K562 (cell line): ENCODE results near the gene MTREX. TPM values are rescaled to one million over a fixed set of nuclear protein-coding genes. Genes with fewer than 3 reads are reported as not detected.

ENCODE experiments used
- ATAC-seq: fragments of 200-7000 bp; cut with Tn5 transposase; 3 replicates; pipeline ENCODE4 v1.9.1; 2020; ENCODE audit warnings: moderate library complexity
- BruUV-seq: library from RNA; stranded (reverse); fragments of 400-500 nt; replicated peaks from 2 replicates; lab custom pipeline; 2021; lab: Mats Ljungman, UMichigan
- CTCF ChIA-PET: fragments of 300-600 bp; formaldehyde crosslinking; extraction: SDS; loops from one replicate; lab custom pipeline; 2021; ENCODE audit warnings: low intra/inter-chr PET ratio; lab: Yijun Ruan, JAX
- POLR2A ChIA-PET: fragments of 300-600, 350-650 bp; sonication (Branson Sonifier 250); formaldehyde crosslinking; extraction: SDS; loops from one replicate; lab custom pipeline; 2021; ENCODE audit warnings: antibody characterized with exemption, inconsistent platforms; lab: Yijun Ruan, JAX
- DNase-seq, 4 experiments: peaks; one replicate each; pipeline versions ENCODE4 v3.0.0 to v3.0.0-alpha.2; 2011 to 2018; ENCODE audit warnings: low spot score in 3 of 4, mixed read lengths in 3 of 4; ENCODE audit errors: extremely low read depth in 1 of 4
- FAIRE-seq: peaks from 2 replicates; lab custom pipeline; 2011; peaks lifted over from hg19 to GRCh38; lab: Jason Lieb, UNC
- H2AFZ ChIP-seq: 2 replicates; pipeline ENCODE4 v1.6.0; 2011; ENCODE audit warnings: low read depth, low read length, control low read depth, inconsistent platforms
- H3K27ac ChIP-seq: fragments of 200-600 bp; 3 replicates; pipeline ENCODE4 v1.8.0; 2011; ENCODE audit warnings: low read depth, mild to moderate bottlenecking, control low read depth, inconsistent platforms, low read length, moderate library complexity, mixed read lengths; ENCODE audit errors: extremely low read depth
- H3K27me3 ChIP-seq, 2 experiments: fragments of 300-600 bp in 1 of 2; 2 replicates in 1 of 2; 3 replicates in 1 of 2; pipeline versions ENCODE4 v1.6.0 to v1.8.0; 2011; ENCODE audit warnings: inconsistent platforms in 2 of 2, low read length in 2 of 2, mild to moderate bottlenecking in 1 of 2, mixed read lengths in 1 of 2, moderate library complexity in 1 of 2; ENCODE audit not compliant: control insufficient read depth in 2 of 2, insufficient read depth in 2 of 2
- H3K36me3 ChIP-seq: fragments of 300-600 bp; 3 replicates; pipeline ENCODE4 v1.8.0; 2011; ENCODE audit warnings: mild to moderate bottlenecking, low read length, inconsistent platforms; ENCODE audit not compliant: control insufficient read depth, insufficient read depth
- H3K4me1 ChIP-seq, 2 experiments: fragments of 200-600 bp in 1 of 2; replicated peaks in 1 of 2; 2 replicates in 1 of 2; 3 replicates in 1 of 2; pipeline versions ENCODE4 v1.5.1 to v1.8.0; 2011; ENCODE audit warnings: inconsistent platforms in 2 of 2, low read length in 2 of 2, mild to moderate bottlenecking in 1 of 2, mixed read lengths in 1 of 2, moderate library complexity in 1 of 2; ENCODE audit not compliant: control insufficient read depth in 2 of 2, insufficient read depth in 2 of 2
- H3K4me2 ChIP-seq: 2 replicates; pipeline ENCODE4 v1.6.1; 2011; ENCODE audit warnings: low read length, control low read depth, inconsistent platforms, mixed read lengths; ENCODE audit not compliant: insufficient read depth
- H3K4me3 ChIP-seq: fragments of 200-600 bp; sonication (generic), shearing (Covaris generic); 2 replicates; pipeline ENCODE4 v1.5.1; 2016; ENCODE audit warnings: control low read depth, inconsistent platforms
- H3K79me2 ChIP-seq: fragments of 200-600 bp; 3 replicates; pipeline ENCODE4 v1.8.0; 2011; ENCODE audit warnings: low read length, inconsistent platforms; ENCODE audit not compliant: control insufficient read depth, insufficient read depth
- H3K9ac ChIP-seq, 2 experiments: 2 replicates each; pipeline versions ENCODE4 v1.6.0 to v1.6.1; 2011; ENCODE audit warnings: low read depth in 2 of 2, low read length in 2 of 2, control low read depth in 1 of 2, inconsistent platforms in 1 of 2, mild to moderate bottlenecking in 1 of 2, mixed read lengths in 1 of 2; ENCODE audit not compliant: insufficient read depth in 1 of 2
- H3K9me1 ChIP-seq: one replicate; pipeline ENCODE4 v1.6.0; 2011; ENCODE audit warnings: inconsistent platforms, mild to moderate bottlenecking, low read length, moderate library complexity; ENCODE audit not compliant: control insufficient read depth, insufficient read depth
- H3K9me3 ChIP-seq: replicated peaks from 2 replicates; pipeline ENCODE4 v1.5.1; 2011; ENCODE audit warnings: low read depth, low read length, inconsistent platforms; ENCODE audit not compliant: control insufficient read depth, insufficient read depth
- H4K20me1 ChIP-seq: replicated peaks from 2 replicates; pipeline ENCODE4 v1.6.1; 2011; ENCODE audit warnings: low read length, inconsistent platforms, mixed read lengths; ENCODE audit not compliant: control insufficient read depth, insufficient read depth
- ETV5 ChIP-seq: sonication (generic); formaldehyde crosslinking; IDR thresholded peaks from 2 replicates; pipeline ENCODE4 v1.4.0; 2020; ENCODE audit warnings: low read depth, mild to moderate bottlenecking, missing genetic modification reagents
- MAFK ChIP-seq: IDR thresholded peaks from 2 replicates; pipeline ENCODE4 v1.6.1; 2011; ENCODE audit warnings: low read length, improper control_type of control experiment
- MCM5 ChIP-seq: fragments of 450-650 bp; IDR thresholded peaks from 2 replicates; pipeline ENCODE4 v1.6.1; 2016; ENCODE audit warnings: low read depth
- NFXL1 ChIP-seq: fragments of 450-650 bp; formaldehyde crosslinking; IDR thresholded peaks from 2 replicates; pipeline ENCODE4 v1.4.0; 2021; ENCODE audit warnings: mild to moderate bottlenecking
- PTRF ChIP-seq: fragments of 450-650 bp; IDR thresholded peaks from 2 replicates; pipeline ENCODE4 v1.6.1; 2016; ENCODE audit warnings: mild to moderate bottlenecking, missing genetic modification characterization, missing compliant biosample characterization
- SNIP1 ChIP-seq: fragments of 450-650 bp; IDR thresholded peaks from 2 replicates; pipeline ENCODE4 v1.7.1; 2017; ENCODE audit warnings: low read depth, mild to moderate bottlenecking
- WHSC1 ChIP-seq: IDR thresholded peaks from one replicate; pipeline ENCODE4 v1.6.1; 2012; ENCODE audit warnings: low read length, control low read depth, inconsistent platforms
- ZNF263 ChIP-seq: sonication (generic); formaldehyde crosslinking; IDR thresholded peaks from 2 replicates; pipeline ENCODE4 v1.8.0; 2022; ENCODE audit warnings: mild to moderate bottlenecking, missing genetic modification reagents, borderline replicate concordance
- ZNF644 ChIP-seq: fragments of 200-800 bp; sonication (Bioruptor generic); IDR thresholded peaks from 2 replicates; pipeline ENCODE4 v1.6.1; 2016; ENCODE audit warnings: low read depth, missing genetic modification characterization, missing compliant biosample characterization
- ZNF766 ChIP-seq: fragments of 200-800 bp; sonication (Bioruptor generic); conservative IDR thresholded peaks from 2 replicates; pipeline ENCODE4 v1.6.1; 2016; ENCODE audit warnings: missing genetic modification characterization, missing compliant biosample characterization
- ZSCAN29 ChIP-seq: fragments of 450-650 bp; IDR thresholded peaks from 2 replicates; pipeline ENCODE4 v1.6.1; 2017
- WGBS: fragments of 100-300 bp; shearing (Covaris generic); methylation state at CpG from one replicate; pipeline ENCODE4 v1.1.6; 2016; ENCODE audit warnings: low coverage, mixed read lengths; ENCODE audit not compliant: insufficient coverage; ENCODE audit errors: missing lambda C conversion rate; 5-methylcytosine and 5-hydroxymethylcytosine counted together
- in situ Hi-C: fragments of 300-500 bp; cut with MboI; formaldehyde crosslinking; loops from 4 replicates; pipeline ENCODE4 v1.15.0; 2018; ENCODE audit warnings: inconsistent platforms, mixed read lengths
- intact Hi-C: fragments of 100-400 bp; cut with micrococcal nuclease; formaldehyde crosslinking; loops from 2 replicates; pipeline ENCODE4 v1.14.2; 2022
- polyA plus RNA-seq, 8 experiments: library from polyadenylated mRNA; depleted of rRNA in 4 of 8; stranded (reverse) in 5 of 8; unstranded in 3 of 8; fragments of >200 nt; fragmentation: Nextera tagmentation in 2 of 8; fragmentation: Illumina TruSeq in 1 of 8; extraction: Ambion mirVana in 2 of 8; extraction: Trizol in 1 of 8; gene quantifications; 2 replicates each; pipeline versions ENCODE4 v1.2.1 to v1.2.3, GENCODE V29; 2011 to 2014; ENCODE audit warnings: inconsistent platforms in 1 of 8, missing spikeins in 1 of 8
- total RNA-seq, 7 experiments: library from RNA; depleted of rRNA in 6 of 7; stranded (reverse); fragments of >200 nt in 6 of 7; fragmentation: Illumina TruSeq in 2 of 7; extraction: Trizol in 2 of 7; gene quantifications; 2 replicates each; pipeline versions ENCODE4 v1.2.1 to v1.2.3, GENCODE V29; 2011 to 2021; ENCODE audit warnings: low replicate concordance in 1 of 7
- TF ChIP-seq, protein P1 (sequence below): fragments of 450-650 bp; IDR thresholded peaks from one replicate; pipeline ENCODE4 v1.6.1; 2018; ENCODE audit warnings: mild to moderate bottlenecking, moderate library complexity; ENCODE audit not compliant: partially characterized antibody
- TF ChIP-seq, protein P2 (sequence below), 2 experiments: fragments of 450-650 bp; IDR thresholded peaks; 2 replicates each; pipeline ENCODE4 v1.6.1; 2016
- TF ChIP-seq, protein P3 (sequence below): fragments of 250-450 bp; sonication (Bioruptor Pico); IDR thresholded peaks from 2 replicates; pipeline ENCODE4 v1.8.0; 2021; ENCODE audit warnings: borderline replicate concordance, mild to moderate bottlenecking, moderate library complexity; ENCODE audit not compliant: poor library complexity, severe bottlenecking
- TF ChIP-seq, protein P4 (sequence below): fragments of 250-450 bp; sonication (Bioruptor Pico); IDR thresholded peaks from 2 replicates; pipeline ENCODE4 v1.5.1; 2021; ENCODE audit warnings: mild to moderate bottlenecking
- TF ChIP-seq, protein P5 (sequence below): sonication (generic); formaldehyde crosslinking; IDR thresholded peaks from 2 replicates; pipeline ENCODE4 v1.8.1; 2023; ENCODE audit warnings: mild to moderate bottlenecking, missing genetic modification reagents
- TF ChIP-seq, protein P6 (sequence below): sonication (generic); formaldehyde crosslinking; IDR thresholded peaks from 2 replicates; pipeline ENCODE4 v1.9.0; 2022; ENCODE audit warnings: mild to moderate bottlenecking, missing genetic modification reagents

The MTREX gene
- total and polyA plus RNA-seq, 9 of the 15 experiments (the other 6 are each of a cell fraction or from before 2014, with no cell fraction given) = 52.9 to 193 (median 150) TPM

DNA sequence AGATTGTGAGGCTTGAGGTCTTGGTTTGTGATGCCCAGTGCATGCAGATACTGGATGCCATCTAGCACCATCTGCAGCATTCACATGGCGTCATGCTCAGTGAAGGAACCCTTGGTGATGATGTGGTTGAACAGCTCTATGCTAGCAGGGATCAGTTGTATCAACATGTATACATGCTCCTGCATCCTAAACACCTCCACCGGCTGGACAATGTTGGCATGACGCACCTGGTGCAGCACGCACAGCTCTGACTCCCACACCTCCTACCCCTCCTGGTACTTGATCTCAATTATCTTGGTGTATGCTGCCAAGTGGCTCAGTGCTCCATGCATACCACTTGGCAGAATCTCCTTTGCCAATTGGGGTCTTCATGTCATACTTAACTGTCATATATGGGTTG is 49.1 kb downstream of the MTREX start:
- no peaks in the 10 kb centered on the region for H3K9me1 ChIP-seq
- no peak overlapping the region for H3K27ac ChIP-seq
- no peaks in the 10 kb centered on the region for H4K20me1 ChIP-seq
- in situ Hi-C loops = no loop called here
- no peaks in the 10 kb centered on the region for H3K4me1 ChIP-seq
- no peak overlapping the region for H3K9ac ChIP-seq
- no TSS peak for BruUV-seq
- no peak overlapping the region for H3K4me3 ChIP-seq
- DNase-seq (no peak), FAIRE-seq (no peak), ATAC-seq (peak; percentile 42; the same call in 2 of the 3 replicates)
- H3K79me2 ChIP-seq = no peaks in the 10 kb centered on the region
- H2AFZ ChIP-seq = no peak overlapping the region
- no peak overlapping the region for H3K4me2 ChIP-seq
- POLR2A ChIA-PET = no interaction called here
- peaks cover 85% of the 10 kb centered on the region for H3K36me3 ChIP-seq
- intact Hi-C loops = no loop called here
- CTCF ChIA-PET = no interaction called here
- no peaks in the 10 kb centered on the region for H3K27me3 ChIP-seq
- 90% methylated on average over 4 of the region's 4 CpGs for WGBS
- no peaks in the 10 kb centered on the region for H3K9me3 ChIP-seq
- TF ChIP-seq ZNF263 (CRISPR knock-in tag) (no peak), ZNF644 (tag) (no peak), PTRF (tag) (no peak), ZSCAN29 (no peak), MCM5 (no peak), SNIP1 (no peak), MAFK (no peak), ZNF766 (CRISPR knock-in tag) (no peak), WHSC1 (no peak), NFXL1 (CRISPR knock-in tag) (no peak), ETV5 (CRISPR knock-in tag) (no peak)
- TF ChIP-seq, protein P1, sequence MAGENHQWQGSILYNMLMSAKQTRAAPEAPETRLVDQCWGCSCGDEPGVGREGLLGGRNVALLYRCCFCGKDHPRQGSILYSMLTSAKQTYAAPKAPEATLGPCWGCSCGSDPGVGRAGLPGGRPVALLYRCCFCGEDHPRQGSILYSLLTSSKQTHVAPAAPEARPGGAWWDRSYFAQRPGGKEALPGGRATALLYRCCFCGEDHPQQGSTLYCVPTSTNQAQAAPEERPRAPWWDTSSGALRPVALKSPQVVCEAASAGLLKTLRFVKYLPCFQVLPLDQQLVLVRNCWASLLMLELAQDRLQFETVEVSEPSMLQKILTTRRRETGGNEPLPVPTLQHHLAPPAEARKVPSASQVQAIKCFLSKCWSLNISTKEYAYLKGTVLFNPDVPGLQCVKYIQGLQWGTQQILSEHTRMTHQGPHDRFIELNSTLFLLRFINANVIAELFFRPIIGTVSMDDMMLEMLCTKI = no peak
- TF ChIP-seq, protein P2, sequence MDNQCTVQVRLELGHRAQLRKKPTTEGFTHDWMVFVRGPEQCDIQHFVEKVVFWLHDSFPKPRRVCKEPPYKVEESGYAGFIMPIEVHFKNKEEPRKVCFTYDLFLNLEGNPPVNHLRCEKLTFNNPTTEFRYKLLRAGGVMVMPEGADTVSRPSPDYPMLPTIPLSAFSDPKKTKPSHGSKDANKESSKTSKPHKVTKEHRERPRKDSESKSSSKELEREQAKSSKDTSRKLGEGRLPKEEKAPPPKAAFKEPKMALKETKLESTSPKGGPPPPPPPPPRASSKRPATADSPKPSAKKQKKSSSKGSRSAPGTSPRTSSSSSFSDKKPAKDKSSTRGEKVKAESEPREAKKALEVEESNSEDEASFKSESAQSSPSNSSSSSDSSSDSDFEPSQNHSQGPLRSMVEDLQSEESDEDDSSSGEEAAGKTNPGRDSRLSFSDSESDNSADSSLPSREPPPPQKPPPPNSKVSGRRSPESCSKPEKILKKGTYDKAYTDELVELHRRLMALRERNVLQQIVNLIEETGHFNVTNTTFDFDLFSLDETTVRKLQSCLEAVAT (IDR thresholded peaks at IDR 0.05) = no peak
- TF ChIP-seq, protein P3, sequence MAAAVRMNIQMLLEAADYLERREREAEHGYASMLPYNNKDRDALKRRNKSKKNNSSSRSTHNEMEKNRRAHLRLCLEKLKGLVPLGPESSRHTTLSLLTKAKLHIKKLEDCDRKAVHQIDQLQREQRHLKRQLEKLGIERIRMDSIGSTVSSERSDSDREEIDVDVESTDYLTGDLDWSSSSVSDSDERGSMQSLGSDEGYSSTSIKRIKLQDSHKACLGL (CRISPR knock-in tag) = no peak
- TF ChIP-seq, protein P4, sequence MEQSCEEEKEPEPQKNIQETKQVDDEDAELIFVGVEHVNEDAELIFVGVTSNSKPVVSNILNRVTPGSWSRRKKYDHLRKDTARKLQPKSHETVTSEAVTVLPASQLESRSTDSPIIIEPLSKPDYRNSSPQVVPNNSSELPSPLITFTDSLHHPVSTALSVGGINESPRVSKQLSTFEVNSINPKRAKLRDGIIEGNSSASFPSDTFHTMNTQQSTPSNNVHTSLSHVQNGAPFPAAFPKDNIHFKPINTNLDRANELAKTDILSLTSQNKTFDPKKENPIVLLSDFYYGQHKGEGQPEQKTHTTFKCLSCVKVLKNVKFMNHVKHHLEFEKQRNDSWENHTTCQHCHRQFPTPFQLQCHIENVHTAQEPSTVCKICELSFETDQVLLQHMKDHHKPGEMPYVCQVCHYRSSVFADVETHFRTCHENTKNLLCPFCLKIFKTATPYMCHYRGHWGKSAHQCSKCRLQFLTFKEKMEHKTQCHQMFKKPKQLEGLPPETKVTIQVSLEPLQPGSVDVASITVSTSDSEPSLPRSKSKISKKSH (CRISPR knock-in tag) = no peak
- TF ChIP-seq, protein P5, sequence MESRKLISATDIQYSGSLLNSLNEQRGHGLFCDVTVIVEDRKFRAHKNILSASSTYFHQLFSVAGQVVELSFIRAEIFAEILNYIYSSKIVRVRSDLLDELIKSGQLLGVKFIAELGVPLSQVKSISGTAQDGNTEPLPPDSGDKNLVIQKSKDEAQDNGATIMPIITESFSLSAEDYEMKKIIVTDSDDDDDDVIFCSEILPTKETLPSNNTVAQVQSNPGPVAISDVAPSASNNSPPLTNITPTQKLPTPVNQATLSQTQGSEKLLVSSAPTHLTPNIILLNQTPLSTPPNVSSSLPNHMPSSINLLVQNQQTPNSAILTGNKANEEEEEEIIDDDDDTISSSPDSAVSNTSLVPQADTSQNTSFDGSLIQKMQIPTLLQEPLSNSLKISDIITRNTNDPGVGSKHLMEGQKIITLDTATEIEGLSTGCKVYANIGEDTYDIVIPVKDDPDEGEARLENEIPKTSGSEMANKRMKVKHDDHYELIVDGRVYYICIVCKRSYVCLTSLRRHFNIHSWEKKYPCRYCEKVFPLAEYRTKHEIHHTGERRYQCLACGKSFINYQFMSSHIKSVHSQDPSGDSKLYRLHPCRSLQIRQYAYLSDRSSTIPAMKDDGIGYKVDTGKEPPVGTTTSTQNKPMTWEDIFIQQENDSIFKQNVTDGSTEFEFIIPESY (CRISPR knock-in tag) = no peak
- TF ChIP-seq, protein P6, sequence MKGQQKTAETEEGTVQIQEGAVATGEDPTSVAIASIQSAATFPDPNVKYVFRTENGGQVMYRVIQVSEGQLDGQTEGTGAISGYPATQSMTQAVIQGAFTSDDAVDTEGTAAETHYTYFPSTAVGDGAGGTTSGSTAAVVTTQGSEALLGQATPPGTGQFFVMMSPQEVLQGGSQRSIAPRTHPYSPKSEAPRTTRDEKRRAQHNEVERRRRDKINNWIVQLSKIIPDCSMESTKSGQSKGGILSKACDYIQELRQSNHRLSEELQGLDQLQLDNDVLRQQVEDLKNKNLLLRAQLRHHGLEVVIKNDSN = no peak
